Hepatocyte (in vitro differentiated cells): Measurements from ENCODE around the gene NCAPD3. TPM values are rescaled to one million over a fixed set of nuclear protein-coding genes. Genes with fewer than 3 reads are reported as not detected.

ENCODE experiments used
- DNase-seq: peaks from one replicate; pipeline ENCODE4 v3.0.0-alpha.2; 2016; ENCODE audit warnings: low spot score
- H2AFZ ChIP-seq: fragments of 200-600 bp; sonication (generic); 2 replicates; pipeline ENCODE4 v1.6.0; 2016; ENCODE audit warnings: antibody characterized with exemption, mild to moderate bottlenecking
- H3K27ac ChIP-seq: fragments of 200-600 bp; sonication (generic); 2 replicates; pipeline ENCODE4 v1.5.1; 2016; ENCODE audit warnings: mild to moderate bottlenecking
- H3K27me3 ChIP-seq: fragments of 200-600 bp; sonication (generic); 2 replicates; pipeline ENCODE4 v1.6.1; 2016
- H3K36me3 ChIP-seq: fragments of 200-600 bp; sonication (generic); replicated peaks from 2 replicates; pipeline ENCODE4 v1.5.1; 2016; ENCODE audit warnings: low read depth; ENCODE audit not compliant: insufficient read depth
- H3K4me1 ChIP-seq: fragments of 200-600 bp; sonication (generic); 2 replicates; pipeline ENCODE4 v1.5.1; 2016; ENCODE audit warnings: mild to moderate bottlenecking, moderate library complexity; ENCODE audit not compliant: insufficient read depth
- H3K4me2 ChIP-seq: fragments of 200-600 bp; sonication (generic); 2 replicates; pipeline ENCODE4 v1.6.0; 2016
- H3K4me3 ChIP-seq: fragments of 200-600 bp; sonication (generic); 2 replicates; pipeline ENCODE4 v1.5.1; 2016; ENCODE audit warnings: mild to moderate bottlenecking
- H3K79me2 ChIP-seq: fragments of 200-600 bp; sonication (generic); 2 replicates; pipeline ENCODE4 v1.6.0; 2017; ENCODE audit warnings: mild to moderate bottlenecking
- H3K9me2 ChIP-seq: fragments of 200-600 bp; sonication (generic); replicated peaks from 2 replicates; pipeline ENCODE4 v1.6.0; 2017; ENCODE audit warnings: mild to moderate bottlenecking; ENCODE audit not compliant: insufficient read depth
- H3K9me3 ChIP-seq: fragments of 200-600 bp; sonication (generic); 2 replicates; pipeline ENCODE4 v1.5.1; 2016; ENCODE audit warnings: low read depth, mild to moderate bottlenecking
- H4K20me1 ChIP-seq: fragments of 200-600 bp; sonication (generic); 2 replicates; pipeline ENCODE4 v1.6.0; 2016; ENCODE audit warnings: mild to moderate bottlenecking; ENCODE audit not compliant: insufficient read depth, poor library complexity, severe bottlenecking
- CTCF ChIP-seq: fragments of 200-600 bp; sonication (generic); IDR thresholded peaks from 2 replicates; pipeline ENCODE4 v1.5.1; 2016; ENCODE audit warnings: antibody characterized with exemption, mild to moderate bottlenecking; ENCODE audit not compliant: poor library complexity
- EZH2 ChIP-seq: fragments of 200-600 bp; sonication (generic); IDR thresholded peaks from 2 replicates; pipeline ENCODE4 v1.6.1; 2016; ENCODE audit warnings: antibody characterized with exemption, mild to moderate bottlenecking, borderline replicate concordance
- EZH2phosphoT487 ChIP-seq: fragments of 200-600 bp; sonication (generic); IDR thresholded peaks from one replicate; pipeline ENCODE4 v1.6.1; 2018; ENCODE audit warnings: antibody characterized with exemption, mild to moderate bottlenecking, low read depth, moderate library complexity; ENCODE audit not compliant: unreplicated experiment, severe bottlenecking
- WGBS: methylation state at CpG from one replicate; pipeline ENCODE4 v1.1.6; 2016; ENCODE audit warnings: low lambda C conversion rate; ENCODE audit errors: missing lambda C conversion rate; 5-methylcytosine and 5-hydroxymethylcytosine counted together
- polyA plus RNA-seq: library from polyadenylated mRNA; unstranded; fragments of >200 nt; fragmentation: Nextera tagmentation; extraction: Ambion mirVana; gene quantifications from 2 replicates; pipeline ENCODE4 v1.2.1, GENCODE V29; 2016
- total RNA-seq: library from RNA; depleted of rRNA; stranded (reverse); fragments of >200 nt; gene quantifications from 2 replicates; pipeline ENCODE4 v1.2.3, GENCODE V29; 2014

Gene NCAPD3
- total and polyA plus RNA-seq, 2 experiments from 2014 or later: 8.8 to 9.5 TPM

- no peaks in the 10 kb centered on the region for H3K36me3 ChIP-seq
- no peaks in the 10 kb centered on the region for H3K27me3 ChIP-seq
- no peaks in the 10 kb centered on the region for H3K9me3 ChIP-seq
- TF ChIP-seq CTCF (no peak), EZH2 (no peak), EZH2phosphoT487 (no peak)
- no peak overlapping the region for H2AFZ ChIP-seq
- H3K79me2 ChIP-seq: peaks cover 2% of the 10 kb centered on the region
- H4K20me1 ChIP-seq: no peaks in the 10 kb centered on the region
- no peaks in the 10 kb centered on the region for H3K9me2 ChIP-seq
- no peak overlapping the region for H3K4me2 ChIP-seq
- no peak for DNase-seq
- no peak overlapping the region for H3K4me3 ChIP-seq
- no peak overlapping the region for H3K27ac ChIP-seq
- WGBS: 84% methylated on average over 11 of the region's 11 CpGs
- no peaks in the 10 kb centered on the region for H3K4me1 ChIP-seq
Measured at GRCh38 chr11:134237557-134237922, 13.8 kb upstream of the NCAPD3 start.

GRCh38 chr11:134236834-134237556, 13.2 kb upstream of the NCAPD3 start:
- Histone ChIP-seq H3K4me2 (no peak overlapping the region), H3K36me3 (no peaks in the 10 kb centered on the region), H3K9me3 (no peaks in the 10 kb centered on the region), H4K20me1 (no peaks in the 10 kb centered on the region), H3K4me1 (no peaks in the 10 kb centered on the region), H3K27ac (no peak overlapping the region), H2AFZ (no peak overlapping the region), H3K79me2 (peaks cover 6% of the 10 kb centered on the region), H3K27me3 (no peaks in the 10 kb centered on the region), H3K4me3 (no peak overlapping the region), H3K9me2 (no peaks in the 10 kb centered on the region)
- TF ChIP-seq CTCF (no peak), EZH2 (no peak), EZH2phosphoT487 (no peak)
- no peak for DNase-seq
- WGBS: 78% methylated on average over 7 of the region's 7 CpGs

GRCh38 chr11:134235399-134235798, 11.6 kb upstream of the NCAPD3 start:
- Histone ChIP-seq H3K27me3 (no peaks in the 10 kb centered on the region), H3K36me3 (no peaks in the 10 kb centered on the region), H2AFZ (no peak overlapping the region), H4K20me1 (no peaks in the 10 kb centered on the region), H3K9me3 (no peaks in the 10 kb centered on the region), H3K9me2 (no peaks in the 10 kb centered on the region), H3K79me2 (peaks cover 11% of the 10 kb centered on the region), H3K4me2 (no peak overlapping the region), H3K27ac (no peak overlapping the region), H3K4me3 (no peak overlapping the region), H3K4me1 (no peaks in the 10 kb centered on the region)
- 88% methylated on average over 3 of the region's 3 CpGs for WGBS
- TF ChIP-seq CTCF (no peak), EZH2 (no peak)
- DNase-seq: no peak
